GM21717 (cell line): ENCODE results near the gene NQO2.
A peak's percentile ranks its signal among the peaks of the same experiment; 100 is the strongest.

Source experiments
- ATAC-seq: cut with Tn5 transposase; IDR thresholded peaks from one replicate; pipeline ENCODE4 v1.9.1; 2021; ENCODE audit warnings: mild to moderate bottlenecking, moderate library complexity; ENCODE audit not compliant: unreplicated experiment

Gene NQO2

GRCh38 chr6:2999618-3000557 is at the start of gene NQO2:
Gene NQO2 (plus strand): TSS chr6:2999894. CDS start chr6:3006553, 6,659 bp downstream.
- ATAC-seq: peak; percentile 66

- ATAC-seq: no peak
Observed at GRCh38 chr6:2950713-2951112, 49.0 kb upstream of the NQO2 start.

DNA sequence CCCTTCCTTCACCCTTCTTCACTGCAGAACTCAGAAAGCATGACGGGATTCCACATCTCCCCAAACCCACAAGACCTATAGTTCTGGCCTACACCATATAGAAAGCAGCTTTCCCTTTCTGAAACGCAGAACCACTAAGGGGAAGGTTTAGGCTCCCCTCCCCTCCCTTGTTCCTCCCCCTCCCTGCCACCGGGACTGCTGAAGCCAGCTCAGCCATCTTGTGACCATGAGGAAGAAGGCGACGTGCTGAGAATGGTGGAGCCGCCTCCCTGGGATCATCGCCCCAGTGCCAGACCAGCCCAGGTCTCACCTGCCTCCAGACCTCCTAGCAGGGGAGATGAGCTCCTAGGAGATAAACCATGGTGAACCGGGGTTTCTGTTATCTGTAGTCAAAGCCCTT is 48.0 kb upstream of the NQO2 start:
- ATAC-seq: no peak

GRCh38 chr6:2952557-2953095 is 47.1 kb upstream of the NQO2 start:
- ATAC-seq: no peak

- no peak for ATAC-seq
Observed at GRCh38 chr6:2953098-2953497, 46.6 kb upstream of the NQO2 start.

- ATAC-seq: no peak
Observed at GRCh38 chr6:2956930-2957685, 42.6 kb upstream of the NQO2 start.

GRCh38 chr6:2957696-2958330 is 41.9 kb upstream of the NQO2 start:
- no peak for ATAC-seq

GRCh38 chr6:2958331-2958711 is 41.4 kb upstream of the NQO2 start:
- ATAC-seq: no peak

DNA sequence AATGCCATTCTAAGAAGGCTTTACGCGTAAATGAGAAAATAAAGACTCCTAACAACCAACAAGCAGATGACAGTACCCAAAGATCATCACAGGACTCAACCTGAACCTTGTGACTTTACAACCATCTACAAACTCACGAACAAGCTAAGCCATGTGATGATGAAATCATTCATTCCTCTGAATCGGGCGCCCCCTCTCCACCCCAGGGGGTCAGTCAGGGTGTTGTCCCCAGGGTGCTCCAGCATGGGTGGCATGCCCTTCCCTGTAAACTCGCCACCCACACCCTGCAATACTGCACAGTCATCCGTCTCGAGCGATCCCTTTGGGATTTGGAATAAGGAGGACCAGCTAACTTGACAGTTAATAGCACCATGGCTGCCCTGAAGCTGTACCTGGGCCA is 40.9 kb upstream of the NQO2 start:
- no peak for ATAC-seq

GRCh38 chr6:2959909-2960719 is 39.6 kb upstream of the NQO2 start:
- ATAC-seq: no peak

DNA sequence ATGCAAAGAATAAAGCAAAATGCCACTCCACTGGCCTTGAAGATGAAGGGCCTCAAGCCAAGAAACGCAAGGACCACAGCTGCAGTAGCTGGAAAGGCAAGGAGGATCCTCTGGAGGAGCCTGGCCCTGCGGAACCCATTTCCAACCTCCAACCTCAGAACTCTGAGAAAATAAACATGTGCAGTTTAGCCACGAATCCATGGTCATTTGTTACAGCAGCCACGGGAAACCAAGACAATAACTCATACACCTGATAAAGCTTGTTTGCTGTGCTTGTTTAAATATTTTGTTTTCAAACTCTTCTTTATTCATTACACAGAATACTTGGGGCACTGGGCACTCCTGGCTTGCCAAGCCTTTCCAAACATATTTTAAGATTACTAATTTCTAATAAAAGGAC is 38.8 kb upstream of the NQO2 start:
- no peak for ATAC-seq

GRCh38 chr6:2961506-2961905 is 38.2 kb upstream of the NQO2 start:
- ATAC-seq: no peak

DNA sequence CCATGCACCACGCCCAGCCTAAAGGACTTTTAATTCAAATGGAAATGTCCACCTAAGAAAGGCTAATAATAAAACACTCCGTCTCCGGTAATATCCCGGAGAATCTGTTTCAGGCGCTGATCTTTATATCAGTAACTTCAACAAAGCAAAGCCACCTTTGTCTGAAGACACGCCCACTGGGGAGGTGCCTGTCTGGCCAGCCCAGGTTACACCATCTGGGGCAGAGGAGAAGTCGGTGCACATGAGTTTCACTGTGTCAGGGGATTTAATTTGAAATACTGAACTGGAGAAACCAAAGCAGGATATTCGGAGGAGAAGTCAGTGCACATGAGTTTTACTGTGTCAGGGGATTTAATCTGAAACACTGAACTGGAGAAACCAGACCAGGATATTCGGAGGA is 37.7 kb upstream of the NQO2 start:
- no peak for ATAC-seq

GRCh38 chr6:2962636-2963035 is 37.1 kb upstream of the NQO2 start:
- ATAC-seq: no peak

DNA sequence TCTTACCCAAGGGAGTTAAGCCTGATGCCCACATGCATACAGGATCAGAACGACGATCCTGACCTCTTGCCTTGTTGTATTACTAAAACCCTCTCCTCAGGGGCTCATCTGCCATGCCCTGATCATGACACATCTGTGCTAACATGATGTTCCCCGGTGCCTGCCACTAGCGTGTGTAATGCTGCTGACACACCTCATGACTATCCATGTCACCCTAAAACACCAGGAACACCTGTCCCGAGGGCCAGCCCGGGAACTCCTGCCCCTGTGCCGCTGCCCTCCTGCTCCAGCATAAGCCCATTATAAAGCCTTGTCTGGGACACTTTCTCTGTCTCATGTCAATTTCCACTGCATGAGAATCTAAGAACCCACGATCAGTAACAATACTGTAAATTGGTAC is 35.9 kb upstream of the NQO2 start:
- no peak for ATAC-seq

- no peak for ATAC-seq
Observed at GRCh38 chr6:2964793-2965505, 34.7 kb upstream of the NQO2 start.

DNA sequence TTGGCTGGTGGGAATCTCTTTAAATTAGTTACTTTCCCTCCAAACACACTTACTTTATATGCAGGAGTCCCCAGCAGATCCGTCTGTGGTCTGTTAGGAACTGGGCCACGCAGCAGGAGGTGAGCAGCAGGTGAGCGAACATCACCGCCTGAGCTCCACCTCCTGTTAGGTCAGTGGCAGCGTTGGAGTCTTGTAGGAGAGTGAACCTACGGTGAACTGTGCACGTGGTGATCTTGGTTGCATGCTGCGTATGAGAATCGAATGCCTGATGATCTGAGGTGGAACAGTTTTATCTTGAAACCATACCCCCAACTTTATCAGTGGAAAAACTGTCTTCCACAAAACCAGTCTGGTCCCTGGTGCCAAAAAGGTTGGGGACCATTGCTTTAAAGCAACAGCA is 33.3 kb upstream of the NQO2 start:
- no peak for ATAC-seq

DNA sequence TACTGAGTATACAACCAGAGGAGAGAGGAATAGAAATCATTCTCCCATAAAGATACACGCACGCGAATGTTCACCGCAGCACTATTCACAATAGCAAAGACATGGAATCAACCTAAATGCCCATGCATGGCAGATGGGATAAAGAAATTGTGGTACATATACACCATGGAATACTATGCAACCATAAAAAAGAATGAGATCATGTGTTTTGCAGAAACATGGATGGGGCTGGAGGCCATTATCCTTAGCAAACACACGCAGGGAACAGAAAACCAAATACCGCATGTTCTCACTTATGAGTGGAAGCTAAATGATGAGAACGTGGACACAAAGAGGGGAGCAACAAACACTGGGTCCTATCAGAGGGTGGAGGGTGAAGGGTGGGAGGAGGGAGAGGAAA is 31.8 kb upstream of the NQO2 start:
- no peak for ATAC-seq

DNA sequence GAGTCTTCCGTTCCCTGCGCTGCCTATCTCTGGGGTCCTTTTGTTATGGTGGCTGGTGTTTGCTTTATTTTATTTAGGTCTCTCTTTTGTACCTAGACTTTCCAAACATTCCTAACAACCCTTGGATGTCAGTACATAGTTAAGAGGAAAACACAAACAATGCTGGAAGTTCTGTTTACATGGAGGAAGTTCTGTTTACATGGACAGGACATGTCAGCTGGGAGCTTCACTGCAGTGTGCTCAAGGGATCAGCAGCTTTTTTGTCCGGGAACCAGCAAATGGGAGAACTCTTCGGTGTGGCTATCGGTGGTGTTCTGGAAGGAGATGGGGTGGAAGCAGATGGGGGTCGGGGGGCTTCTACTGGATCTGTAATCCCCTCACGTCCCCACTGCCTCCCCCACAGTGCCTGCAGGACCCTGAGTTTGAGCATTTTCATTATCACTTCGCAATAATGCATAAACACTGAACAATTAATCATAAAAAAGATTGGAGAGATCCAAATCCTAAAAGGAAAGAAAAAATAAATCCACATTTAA is 31.0 kb upstream of the NQO2 start:
- no peak for ATAC-seq

- ATAC-seq: no peak
Observed at GRCh38 chr6:2969549-2969948, 30.1 kb upstream of the NQO2 start.
